Measurements from ENCODE around the gene AGK. TPM values are rescaled to one million over a fixed set of nuclear protein-coding genes. Genes with fewer than 3 reads are reported as not detected.

The AGK gene
- total and polyA plus RNA-seq, 2 of the 8 experiments (the other 6 are each of a cell fraction or from before 2014, with no cell fraction given): 25.8 to 34.0 TPM

DNA sequence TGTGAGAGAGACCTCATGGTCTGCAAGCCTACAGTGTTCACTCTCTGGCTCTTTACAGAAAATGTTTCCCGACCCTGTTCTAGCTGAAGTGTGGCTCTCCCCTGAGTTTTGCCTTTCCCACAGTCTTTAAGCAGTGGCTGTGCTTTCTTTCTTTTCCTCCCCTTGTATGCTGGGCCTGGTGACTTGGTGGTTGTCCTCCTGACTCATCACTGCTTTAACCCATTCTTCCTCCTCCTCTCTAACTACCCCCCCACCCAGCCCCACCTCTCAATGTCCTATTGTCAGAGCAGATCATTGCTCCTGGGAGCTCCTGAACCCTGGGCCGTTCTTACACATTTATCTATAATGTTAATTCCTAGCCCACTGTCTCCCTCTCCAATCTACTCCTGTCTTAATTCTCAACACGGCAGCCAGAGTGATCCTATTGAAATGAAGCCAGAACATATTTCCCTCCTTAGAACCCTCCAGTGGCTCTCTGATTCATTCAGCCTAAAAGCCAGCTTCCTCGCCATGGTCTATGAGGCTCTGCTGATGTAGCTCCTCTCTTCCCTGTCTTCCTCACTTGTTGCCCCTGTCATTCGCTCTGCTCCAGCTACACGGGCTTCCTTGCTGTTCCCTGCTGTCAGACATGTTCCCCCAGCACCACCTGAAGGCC, 95.7 kb downstream of the AGK start:
- Histone ChIP-seq H4K5ac (ENCODE audit: insufficient read length, low read depth, low read length) (no peak overlapping the region), H2BK12ac (ENCODE audit: low read depth, low read length) (0 out of 2 replicates have a peak overlapping the region, but pooled peaks have one; percentile 50), H2BK20ac (ENCODE audit: low read length) (no peak overlapping the region), H3K27me3 (replicated peaks in 1 of 4; ENCODE audit: control insufficient read depth in 3 of 4, extremely low read depth in 1 of 4, insufficient read depth in 3 of 4, low read length in 3 of 4) (no peaks in the 10 kb centered on the region), H2AK5ac (ENCODE audit: low read depth, low read length) (no peak overlapping the region), H3K9ac (replicated peaks in 1 of 4; ENCODE audit: extremely low read depth in 1 of 4, low read depth in 3 of 4, low read length in 3 of 4) (no peak overlapping the region), H3K56ac (replicated peaks; ENCODE audit: insufficient read length, low read depth, low read length) (no peak overlapping the region), H3K4me2 (ENCODE audit: insufficient read depth in 1 of 2, low read depth in 2 of 2, low read length in 2 of 2) (no peak overlapping the region), H3K4me1 (replicated peaks in 1 of 4; ENCODE audit: control insufficient read depth in 3 of 4, insufficient read depth in 4 of 4, low read length in 3 of 4) (peaks cover 0 to 3% (median 0%) of the 10 kb centered on the region in 4 experiments; a peak in 1 of 7 replicates), H4K91ac (replicated peaks; ENCODE audit: insufficient read length, low read length) (no peak overlapping the region), H3K23me2 (ENCODE audit: low read depth, low read length) (no peaks in the 10 kb centered on the region), H4K8ac (ENCODE audit: extremely low read depth, insufficient read depth, low read length) (no peak overlapping the region), H2BK120ac (replicated peaks; ENCODE audit: low read depth, low read length) (no peak overlapping the region), H3K36me3 (ENCODE audit: control insufficient read depth in 2 of 4, insufficient read depth in 4 of 4, low read length in 3 of 4) (no peaks in the 10 kb centered on the region; a peak in 4 of 8 replicates), H3K9me3 (ENCODE audit: insufficient read depth in 2 of 2, low read depth in 1 of 2, low read length in 1 of 2) (no peaks in the 10 kb centered on the region), H2BK5ac (ENCODE audit: low read depth, low read length) (no peak overlapping the region), H3K23ac (ENCODE audit: insufficient read length) (no peak overlapping the region), H3K79me2 (ENCODE audit: control insufficient read depth in 1 of 2, insufficient read depth in 2 of 2, low read length in 2 of 2) (no peaks in the 10 kb centered on the region), H2AFZ (ENCODE audit: low read length) (no peak overlapping the region), H3K14ac (ENCODE audit: insufficient read length) (no peak overlapping the region), H3K4ac (replicated peaks; ENCODE audit: insufficient read length, low read depth, low read length) (no peak overlapping the region), H4K20me1 (replicated peaks in 1 of 2; ENCODE audit: control insufficient read depth in 1 of 2, insufficient read depth in 2 of 2, low read length in 2 of 2) (no peaks in the 10 kb centered on the region), H3K18ac (ENCODE audit: extremely low read depth, low read length) (no peak overlapping the region), H2BK15ac (ENCODE audit: low read length) (no peak overlapping the region), H3K79me1 (ENCODE audit: low read depth, low read length) (no peaks in the 10 kb centered on the region), H3K27ac (ENCODE audit: low read depth, low read length) (no peak overlapping the region), H3K4me3 (ENCODE audit: extremely low read depth in 1 of 4, insufficient read depth in 2 of 4, low read depth in 3 of 4, low read length in 4 of 4) (no peak overlapping the region)
- ChIA-PET CTCF (ENCODE audit: partially characterized antibody) (interaction anchor here (0.9 to 2.2 kb wide), 5 partner anchors 14 to 319 kb away, joined by 3 to 8 read pairs (median 4); no protein-coding TSS in a partner anchor), POLR2A (ENCODE audit: partially characterized antibody) (no interaction called here)
- 89% methylated on average over 6 of the region's 6 CpGs; no CpG with 5 or more reads in 1 of the 2 experiments for WGBS, 2 experiments (ENCODE audit: extremely low coverage in 1 of 2, insufficient coverage in 1 of 2, insufficient read length in 1 of 2, insufficient replicate concordance in 2 of 2, low coverage in 1 of 2, low lambda C conversion rate in 2 of 2, missing lambda C conversion rate in 1 of 2)
- DNase-seq (ENCODE audit: low read depth in 1 of 2, low spot score in 2 of 2) (no peak), FAIRE-seq (no peak)
- no peak for TF ChIP-seq HDAC2 (IDR thresholded peaks at IDR 0.05; ENCODE audit: borderline replicate concordance in 1 of 2, low read depth in 2 of 2, low read length in 2 of 2)
- TF ChIP-seq EZH2 (IDR thresholded peaks at IDR 0.05; ENCODE audit: low read depth, low read length, severe bottlenecking): no peak
- no peak for TF ChIP-seq CHD1 (IDR thresholded peaks at IDR 0.05; ENCODE audit: low read depth, low read length)
- TF ChIP-seq SIRT6 (IDR thresholded peaks at IDR 0.05; ENCODE audit: low read length): no peak
- no peak for TF ChIP-seq RXRA (IDR thresholded peaks at IDR 0.05; ENCODE audit: insufficient read depth, low read depth, low read length)
- TF ChIP-seq CTBP2 (IDR thresholded peaks at IDR 0.05; ENCODE audit: borderline replicate concordance, insufficient read depth, insufficient read length, low read length): no peak
- no peak for TF ChIP-seq JUN (IDR thresholded peaks at IDR 0.05; ENCODE audit: low read depth, low read length)
- TF ChIP-seq TAF7 (optimal IDR thresholded peaks at IDR 0.05; ENCODE audit: borderline replicate concordance, low read depth, low read length): no peak
- no peak for TF ChIP-seq SP4 (IDR thresholded peaks at IDR 0.05; ENCODE audit: low read length)
- TF ChIP-seq BRCA1 (IDR thresholded peaks at IDR 0.05; ENCODE audit: low read depth, low read length): no peak
- TF ChIP-seq TBP (IDR thresholded peaks at IDR 0.05; ENCODE audit: low read depth, low read length): no peak
- no peak for TF ChIP-seq KDM4A (IDR thresholded peaks at IDR 0.05; ENCODE audit: low read depth, low read length, severe bottlenecking)
- TF ChIP-seq TAF1 (IDR thresholded peaks at IDR 0.05; ENCODE audit: low read depth, low read length): no peak
